Endothelial cell of umbilical vein (primary cell): ENCODE measurements around the gene SETX.

Source experiments
- CTCF ChIP-seq, 2 donors: IDR thresholded peaks; 1 replicate in 1 of 2; 2 replicates in 1 of 2; pipeline ENCODE4 v1.5.1; 2011; ENCODE audit warnings: low read length in 2 of 2, mild to moderate bottlenecking in 2 of 2, moderate library complexity in 2 of 2, control low read depth in 1 of 2, inconsistent platforms in 1 of 2, low read depth in 1 of 2; ENCODE audit not compliant: insufficient read depth in 1 of 2; ENCODE audit errors: extremely low read depth in 1 of 2
- MAX ChIP-seq: IDR thresholded peaks from 2 replicates; pipeline ENCODE4 v1.6.1; 2011; ENCODE audit not compliant: insufficient read depth, insufficient read length
- POLR2AphosphoS5 ChIP-seq: IDR thresholded peaks from 2 replicates; pipeline ENCODE4 v1.6.1; 2012; ENCODE audit warnings: low read depth, mild to moderate bottlenecking, control low read depth, low read length, moderate library complexity; ENCODE audit not compliant: insufficient read depth

- TF ChIP-seq CTCF (IDR thresholded peaks at IDR 0.05; ENCODE audit: extremely low read depth in 1 of 2, insufficient read depth in 1 of 2, low read depth in 1 of 2, low read length in 2 of 2) (no peak), POLR2AphosphoS5 (no peak), MAX (no peak)
These were observed 1.6 kb upstream of the SETX start for GRCh38 chr9:132356324-132356924.
